K562 (cell line): Measurements from ENCODE around the gene NDUFAF3. TPM values are rescaled to one million over a fixed set of nuclear protein-coding genes. Genes with fewer than 3 reads are reported as not detected.

Experiments used
- ATAC-seq: fragments of 200-7000 bp; cut with Tn5 transposase; 3 replicates; pipeline ENCODE4 v1.9.1; 2020; ENCODE audit warnings: moderate library complexity
- BruUV-seq: library from RNA; stranded (reverse); fragments of 400-500 nt; replicated peaks from 2 replicates; lab custom pipeline; 2021; lab: Mats Ljungman, UMichigan
- CTCF ChIA-PET: fragments of 300-600 bp; formaldehyde crosslinking; extraction: SDS; loops from one replicate; lab custom pipeline; 2021; ENCODE audit warnings: low intra/inter-chr PET ratio; lab: Yijun Ruan, JAX
- POLR2A ChIA-PET: fragments of 300-600, 350-650 bp; sonication (Branson Sonifier 250); formaldehyde crosslinking; extraction: SDS; loops from one replicate; lab custom pipeline; 2021; ENCODE audit warnings: antibody characterized with exemption, inconsistent platforms; lab: Yijun Ruan, JAX
- DNase-seq, 4 experiments: peaks; one replicate each; pipeline versions ENCODE4 v3.0.0 to v3.0.0-alpha.2; 2011 to 2018; ENCODE audit warnings: low spot score in 3 of 4, mixed read lengths in 3 of 4; ENCODE audit errors: extremely low read depth in 1 of 4
- FAIRE-seq: peaks from 2 replicates; lab custom pipeline; 2011; peaks lifted over from hg19 to GRCh38; lab: Jason Lieb, UNC
- H2AFZ ChIP-seq: 2 replicates; pipeline ENCODE4 v1.6.0; 2011; ENCODE audit warnings: low read depth, low read length, control low read depth, inconsistent platforms
- H3K27ac ChIP-seq: fragments of 200-600 bp; 3 replicates; pipeline ENCODE4 v1.8.0; 2011; ENCODE audit warnings: low read depth, mild to moderate bottlenecking, control low read depth, inconsistent platforms, low read length, moderate library complexity, mixed read lengths; ENCODE audit errors: extremely low read depth
- H3K27me3 ChIP-seq, 2 experiments: fragments of 300-600 bp in 1 of 2; 2 replicates in 1 of 2; 3 replicates in 1 of 2; pipeline versions ENCODE4 v1.6.0 to v1.8.0; 2011; ENCODE audit warnings: inconsistent platforms in 2 of 2, low read length in 2 of 2, mild to moderate bottlenecking in 1 of 2, mixed read lengths in 1 of 2, moderate library complexity in 1 of 2; ENCODE audit not compliant: control insufficient read depth in 2 of 2, insufficient read depth in 2 of 2
- H3K36me3 ChIP-seq: fragments of 300-600 bp; 3 replicates; pipeline ENCODE4 v1.8.0; 2011; ENCODE audit warnings: mild to moderate bottlenecking, low read length, inconsistent platforms; ENCODE audit not compliant: control insufficient read depth, insufficient read depth
- H3K4me1 ChIP-seq, 2 experiments: fragments of 200-600 bp in 1 of 2; replicated peaks in 1 of 2; 2 replicates in 1 of 2; 3 replicates in 1 of 2; pipeline versions ENCODE4 v1.5.1 to v1.8.0; 2011; ENCODE audit warnings: inconsistent platforms in 2 of 2, low read length in 2 of 2, mild to moderate bottlenecking in 1 of 2, mixed read lengths in 1 of 2, moderate library complexity in 1 of 2; ENCODE audit not compliant: control insufficient read depth in 2 of 2, insufficient read depth in 2 of 2
- H3K4me2 ChIP-seq: 2 replicates; pipeline ENCODE4 v1.6.1; 2011; ENCODE audit warnings: low read length, control low read depth, inconsistent platforms, mixed read lengths; ENCODE audit not compliant: insufficient read depth
- H3K4me3 ChIP-seq: fragments of 200-600 bp; sonication (generic), shearing (Covaris generic); 2 replicates; pipeline ENCODE4 v1.5.1; 2016; ENCODE audit warnings: control low read depth, inconsistent platforms
- H3K79me2 ChIP-seq: fragments of 200-600 bp; 3 replicates; pipeline ENCODE4 v1.8.0; 2011; ENCODE audit warnings: low read length, inconsistent platforms; ENCODE audit not compliant: control insufficient read depth, insufficient read depth
- H3K9ac ChIP-seq, 2 experiments: 2 replicates each; pipeline versions ENCODE4 v1.6.0 to v1.6.1; 2011; ENCODE audit warnings: low read depth in 2 of 2, low read length in 2 of 2, control low read depth in 1 of 2, inconsistent platforms in 1 of 2, mild to moderate bottlenecking in 1 of 2, mixed read lengths in 1 of 2; ENCODE audit not compliant: insufficient read depth in 1 of 2
- H3K9me1 ChIP-seq: one replicate; pipeline ENCODE4 v1.6.0; 2011; ENCODE audit warnings: inconsistent platforms, mild to moderate bottlenecking, low read length, moderate library complexity; ENCODE audit not compliant: control insufficient read depth, insufficient read depth
- H3K9me3 ChIP-seq: replicated peaks from 2 replicates; pipeline ENCODE4 v1.5.1; 2011; ENCODE audit warnings: low read depth, low read length, inconsistent platforms; ENCODE audit not compliant: control insufficient read depth, insufficient read depth
- H4K20me1 ChIP-seq: replicated peaks from 2 replicates; pipeline ENCODE4 v1.6.1; 2011; ENCODE audit warnings: low read length, inconsistent platforms, mixed read lengths; ENCODE audit not compliant: control insufficient read depth, insufficient read depth
- ARID1B ChIP-seq: fragments of 450-650 bp; IDR thresholded peaks from 2 replicates; pipeline ENCODE4 v1.6.1; 2016; ENCODE audit warnings: antibody characterized with exemption, mild to moderate bottlenecking, inconsistent platforms
- ATF2 ChIP-seq: sonication (generic); formaldehyde crosslinking; IDR thresholded peaks from 2 replicates; pipeline ENCODE4 v1.8.1; 2022; ENCODE audit warnings: missing genetic modification reagents
- C11orf30 ChIP-seq: fragments of 450-650 bp; IDR thresholded peaks from 2 replicates; pipeline ENCODE4 v1.6.1; 2016; ENCODE audit warnings: low read depth, mild to moderate bottlenecking
- CCAR2 ChIP-seq: fragments of 200-400 bp; formaldehyde crosslinking; IDR thresholded peaks from 2 replicates; pipeline ENCODE4 v1.6.1; 2017; ENCODE audit warnings: mild to moderate bottlenecking, low read depth, low read length
- CREM ChIP-seq: IDR thresholded peaks from 2 replicates; pipeline ENCODE4 v1.6.1; 2014; ENCODE audit warnings: antibody characterized with exemption, low read depth
- CTBP1 ChIP-seq: fragments of 450-650 bp; IDR thresholded peaks from 2 replicates; pipeline ENCODE4 v1.6.1; 2016; ENCODE audit warnings: borderline replicate concordance
- HMG20A ChIP-seq: fragments of 450-650 bp; formaldehyde crosslinking; conservative IDR thresholded peaks from 2 replicates; pipeline ENCODE4 v1.4.0; 2020; ENCODE audit warnings: mild to moderate bottlenecking, mixed read lengths
- HMGXB4 ChIP-seq: sonication (generic); formaldehyde crosslinking; IDR thresholded peaks from 2 replicates; pipeline ENCODE4 v1.8.1; 2023; ENCODE audit warnings: mild to moderate bottlenecking, missing genetic modification reagents
- OTX1 ChIP-seq: fragments of 450-650 bp; formaldehyde crosslinking; IDR thresholded peaks from 2 replicates; pipeline ENCODE4 v1.4.0; 2022; ENCODE audit warnings: mild to moderate bottlenecking
- RBM25 ChIP-seq: fragments of 200-400 bp; formaldehyde crosslinking; IDR thresholded peaks from 2 replicates; pipeline ENCODE4 v1.6.1; 2018; ENCODE audit warnings: low read length, low read depth, moderate library complexity; ENCODE audit not compliant: severe bottlenecking
- RCOR1 ChIP-seq, 2 experiments: IDR thresholded peaks; 2 replicates each; pipeline ENCODE4 v1.6.1; 2012; ENCODE audit warnings: low read depth in 2 of 2, low read length in 2 of 2, borderline replicate concordance in 1 of 2, improper control_type of control experiment in 1 of 2
- STAG1 ChIP-seq: sonication (generic); formaldehyde crosslinking; IDR thresholded peaks from 2 replicates; pipeline ENCODE4 v1.5.0; 2020; ENCODE audit warnings: missing genetic modification reagents, borderline replicate concordance
- TCF3 ChIP-seq: sonication (generic); formaldehyde crosslinking; IDR thresholded peaks from 2 replicates; pipeline ENCODE4 v1.4.0; 2020; ENCODE audit warnings: mild to moderate bottlenecking, missing genetic modification reagents
- TEAD4 ChIP-seq, 2 experiments: sonication (generic) in 1 of 2; formaldehyde crosslinking in 1 of 2; IDR thresholded peaks; 2 replicates each; pipeline versions ENCODE4 v1.6.1 to v1.8.0; 2012 to 2022; ENCODE audit warnings: borderline replicate concordance in 1 of 2, inconsistent platforms in 1 of 2, low read length in 1 of 2, mild to moderate bottlenecking in 1 of 2, missing genetic modification reagents in 1 of 2
- ZBTB2 ChIP-seq: fragments of 450-650 bp; IDR thresholded peaks from 2 replicates; pipeline ENCODE4 v1.6.1; 2016; ENCODE audit warnings: antibody characterized with exemption
- ZNF140 ChIP-seq: fragments of 250-450 bp; sonication (Bioruptor Pico); IDR thresholded peaks from 2 replicates; pipeline ENCODE4 v1.8.0; 2021; ENCODE audit warnings: moderate library complexity, mild to moderate bottlenecking, inconsistent platforms
- ZNF316 ChIP-seq: fragments of 450-650 bp; IDR thresholded peaks from 2 replicates; pipeline ENCODE4 v1.6.1; 2016
- WGBS: fragments of 100-300 bp; shearing (Covaris generic); methylation state at CpG from one replicate; pipeline ENCODE4 v1.1.6; 2016; ENCODE audit warnings: low coverage, mixed read lengths; ENCODE audit not compliant: insufficient coverage; ENCODE audit errors: missing lambda C conversion rate; 5-methylcytosine and 5-hydroxymethylcytosine counted together
- in situ Hi-C: fragments of 300-500 bp; cut with MboI; formaldehyde crosslinking; loops from 4 replicates; pipeline ENCODE4 v1.15.0; 2018; ENCODE audit warnings: inconsistent platforms, mixed read lengths
- intact Hi-C: fragments of 100-400 bp; cut with micrococcal nuclease; formaldehyde crosslinking; loops from 2 replicates; pipeline ENCODE4 v1.14.2; 2022
- polyA plus RNA-seq, 8 experiments: library from polyadenylated mRNA; depleted of rRNA in 4 of 8; stranded (reverse) in 5 of 8; unstranded in 3 of 8; fragments of >200 nt; fragmentation: Nextera tagmentation in 2 of 8; fragmentation: Illumina TruSeq in 1 of 8; extraction: Ambion mirVana in 2 of 8; extraction: Trizol in 1 of 8; gene quantifications; 2 replicates each; pipeline versions ENCODE4 v1.2.1 to v1.2.3, GENCODE V29; 2011 to 2014; ENCODE audit warnings: inconsistent platforms in 1 of 8, missing spikeins in 1 of 8
- total RNA-seq, 7 experiments: library from RNA; depleted of rRNA in 6 of 7; stranded (reverse); fragments of >200 nt in 6 of 7; fragmentation: Illumina TruSeq in 2 of 7; extraction: Trizol in 2 of 7; gene quantifications; 2 replicates each; pipeline versions ENCODE4 v1.2.1 to v1.2.3, GENCODE V29; 2011 to 2021; ENCODE audit warnings: low replicate concordance in 1 of 7
- TF ChIP-seq, protein P1 (sequence below): fragments of 450-650 bp; IDR thresholded peaks from 2 replicates; pipeline ENCODE4 v1.6.1; 2014; ENCODE audit warnings: low read depth, mild to moderate bottlenecking, moderate library complexity, borderline replicate concordance

NDUFAF3 gene
- total and polyA plus RNA-seq, 9 of the 15 experiments (the other 6 are each of a cell fraction or from before 2014, with no cell fraction given), result 17.0 to 127 (median 36.3) TPM

GRCh38 chr3:49030321-49030720, 8.4 kb downstream of the NDUFAF3 start:
- BruUV-seq, result no TSS peak
- FAIRE-seq, result no peak
- H3K36me3 ChIP-seq, result peaks cover 80% of the 10 kb centered on the region
- TF ChIP-seq STAG1 (CRISPR knock-in tag), result no peak
- TF ChIP-seq HMG20A, result no peak
- 0 out of 4 replicates have a peak, but pooled peaks of 1 of the 2 experiments have one; percentile 6 for TF ChIP-seq RCOR1 (IDR thresholded peaks at IDR 0.05; ENCODE audit: borderline replicate concordance in 1 of 2, low read depth in 2 of 2, low read length in 2 of 2)
- no peak for TF ChIP-seq ZBTB2
- no peak for TF ChIP-seq CCAR2
- peak; percentile 29; the same call in 1 of the 2 replicates for TF ChIP-seq C11orf30
- no peak for TF ChIP-seq RBM25
- peak; percentile 58 for TF ChIP-seq TCF3 (CRISPR knock-in tag)
- no peak for TF ChIP-seq HMGXB4 (CRISPR knock-in tag)
- TF ChIP-seq ZNF140 (CRISPR knock-in tag), result no peak
- TF ChIP-seq CREM, result peak; percentile 45; the same call in 1 of the 2 replicates
- TF ChIP-seq TEAD4 (IDR thresholded peaks at IDR 0.05; ENCODE audit: low read length), result 0 out of 2 replicates have a peak, but pooled peaks have one; percentile 12
- TF ChIP-seq TEAD4 (CRISPR knock-in tag; IDR thresholded peaks at IDR 0.05; ENCODE audit: borderline replicate concordance), result no peak
- peak; percentile 67 for TF ChIP-seq ARID1B
- TF ChIP-seq OTX1 (CRISPR knock-in tag), result no peak
- TF ChIP-seq ATF2, result no peak
- peak; percentile 64 for TF ChIP-seq ZNF316
- TF ChIP-seq CTBP1, result no peak
- TF ChIP-seq, protein P1, sequence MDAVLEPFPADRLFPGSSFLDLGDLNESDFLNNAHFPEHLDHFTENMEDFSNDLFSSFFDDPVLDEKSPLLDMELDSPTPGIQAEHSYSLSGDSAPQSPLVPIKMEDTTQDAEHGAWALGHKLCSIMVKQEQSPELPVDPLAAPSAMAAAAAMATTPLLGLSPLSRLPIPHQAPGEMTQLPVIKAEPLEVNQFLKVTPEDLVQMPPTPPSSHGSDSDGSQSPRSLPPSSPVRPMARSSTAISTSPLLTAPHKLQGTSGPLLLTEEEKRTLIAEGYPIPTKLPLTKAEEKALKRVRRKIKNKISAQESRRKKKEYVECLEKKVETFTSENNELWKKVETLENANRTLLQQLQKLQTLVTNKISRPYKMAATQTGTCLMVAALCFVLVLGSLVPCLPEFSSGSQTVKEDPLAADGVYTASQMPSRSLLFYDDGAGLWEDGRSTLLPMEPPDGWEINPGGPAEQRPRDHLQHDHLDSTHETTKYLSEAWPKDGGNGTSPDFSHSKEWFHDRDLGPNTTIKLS, result no peak

More at GRCh38 chr3:49030321-49030720, 8.4 kb downstream of the NDUFAF3 start:
- Histone ChIP-seq H3K27me3 (no peaks in the 10 kb centered on the region), H3K4me3 (no peak overlapping the region), H3K4me1 (peaks cover 28 to 37% of the 10 kb centered on the region in 2 experiments; a peak in 4 of 5 replicates), H3K27ac (no peak overlapping the region), H4K20me1 (peaks cover 7% of the 10 kb centered on the region), H3K9me1 (peaks cover 7% of the 10 kb centered on the region), H3K9me3 (no peaks in the 10 kb centered on the region), H2AFZ (no peak overlapping the region), H3K79me2 (peaks cover 41% of the 10 kb centered on the region), H3K4me2 (no peak overlapping the region), H3K9ac (no peak overlapping the region)
- DNase-seq (peak in 3 of 4 experiments; percentile 28 to 53 (median 47)), ATAC-seq (no peak)
- in situ Hi-C loops (no loop called here), intact Hi-C loops (no loop called here)
- WGBS, result 41% methylated on average over 4 of the region's 6 CpGs
- ChIA-PET POLR2A (interaction anchor here (0.6 kb wide), 2 partner anchors 43 to 321 kb away, joined by 3 read pairs; no protein-coding TSS in a partner anchor), CTCF (no interaction called here)
